ENCODE data around the gene UMAD1. TPM values are rescaled to one million over a fixed set of nuclear protein-coding genes. Genes with fewer than 3 reads are reported as not detected.

The UMAD1 gene
- total RNA-seq = 14.8 and 15.2 TPM in 2 replicates

DNA sequence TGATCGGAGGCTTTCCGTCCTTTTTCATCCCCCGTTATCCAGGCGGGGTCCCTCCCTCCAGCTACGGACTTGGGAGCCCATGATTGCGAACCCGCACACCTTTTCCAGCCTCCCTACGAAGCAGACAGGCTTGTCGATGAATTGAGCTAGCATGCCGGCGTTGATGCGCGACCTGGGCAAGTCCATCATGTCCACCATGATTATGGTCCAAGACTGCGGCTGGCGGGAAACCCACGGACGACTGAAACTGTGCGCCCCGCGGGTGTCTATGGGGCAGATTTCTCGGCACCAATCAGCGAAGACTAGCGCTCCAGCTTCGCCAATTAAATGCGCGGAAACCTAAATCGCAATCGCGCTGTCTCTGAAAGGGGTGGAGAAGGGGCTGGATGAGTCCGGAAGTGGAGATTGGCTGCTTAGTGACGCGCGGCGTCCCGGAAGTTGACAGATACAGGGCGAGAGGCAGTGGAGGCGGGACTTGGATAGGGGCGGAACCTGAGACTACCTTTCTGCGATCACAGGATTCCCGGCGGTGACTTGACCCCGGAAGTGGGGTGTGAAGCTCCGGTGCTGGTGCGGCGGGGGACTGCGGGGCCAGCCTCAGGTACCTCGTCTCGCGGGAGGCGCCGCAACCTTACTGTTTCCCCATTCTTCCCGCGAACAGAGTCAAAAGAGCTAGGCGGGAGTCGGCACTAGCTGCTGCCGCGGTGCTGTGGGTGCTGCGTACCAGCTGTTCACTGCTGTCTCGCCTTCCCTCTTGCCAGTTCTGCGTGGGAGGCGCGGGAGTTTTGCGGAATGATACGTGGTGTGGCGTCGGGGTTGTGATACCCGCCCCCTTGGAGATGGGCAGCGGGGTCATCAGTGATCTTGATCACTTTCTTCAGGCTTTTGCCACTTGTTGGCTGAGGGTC, at the start of gene UMAD1:
UMAD1 (plus strand) TSS at position 532 of the 908 bp plus-strand sequence. CDS start 32,620 bp downstream, outside the sequence.

GRCh38 chr7:7718492-7718891, 77.9 kb downstream of the UMAD1 start, which contains the start of gene RPA3:
Gene RPA3 (minus strand): TSS chr7:7718607. CDS start chr7:7640418, 78,189 bp downstream.

Small RNAs within 50 kb of the gene (small RNA-seq; reads per million reads assigned to genes)
- gene RNU6-534P = not detected

Other genes with a start within 250 kb of the UMAD1 start
- under 0.01 and 0.32 TPM in 2 replicates for gene COL28A1, start 104.9 kb upstream of the UMAD1 start, total RNA-seq
- gene MIOS, start 73.9 kb upstream of the UMAD1 start, total RNA-seq = 26.4 and 35.0 TPM in 2 replicates
- 4.9 and 8.1 TPM in 2 replicates for gene RPA3, start 77.9 kb downstream of the UMAD1 start, total RNA-seq

Data from hair follicle dermal papilla cell (primary cell).